OCI-LY7 (cell line): ENCODE measurements around the gene HECW1. TPM values are rescaled to one million over a fixed set of nuclear protein-coding genes. Genes with fewer than 3 reads are reported as not detected.
"Not testable (repeated sequence)": the region's sequence is repeated elsewhere in the genome, so short reads cannot be mapped to it uniquely, and the experiment has no call there.

Source experiments
- BruUV-seq: library from RNA; stranded (reverse); fragments of 400-500 nt; replicated peaks from 2 replicates; lab custom pipeline; 2021; lab: Mats Ljungman, UMichigan
- CTCF ChIA-PET: fragments of 300-600 bp; sonication (Branson Sonifier 250); formaldehyde crosslinking; loops from one replicate; lab custom pipeline; 2022; ENCODE audit warnings: antibody characterized with exemption; ENCODE audit not compliant: unreplicated experiment; lab: Charles Lee
- POLR2A ChIA-PET: fragments of 300-600 bp; sonication (Branson Sonifier 250); formaldehyde crosslinking; loops from one replicate; lab custom pipeline; 2022; ENCODE audit warnings: antibody characterized with exemption; lab: Charles Lee
- DNase-seq: peaks from one replicate; pipeline ENCODE4 v3.0.0-alpha.2; 2015; ENCODE audit warnings: low spot score
- H2AFZ ChIP-seq: fragments of 200-600 bp; sonication (generic), shearing (Covaris generic); 2 replicates; pipeline ENCODE4 v1.6.1; 2014; ENCODE audit warnings: mild to moderate bottlenecking, antibody characterized with exemption, low read length, moderate library complexity
- H3K27ac ChIP-seq: fragments of 200-600 bp; sonication (generic); 2 replicates; pipeline ENCODE4 v1.5.1; 2014; ENCODE audit warnings: mixed run types, low read depth, mild to moderate bottlenecking, moderate library complexity, low read length, inconsistent platforms; ENCODE audit not compliant: poor library complexity, severe bottlenecking
- H3K36me3 ChIP-seq: fragments of 200-600 bp; sonication (generic); 2 replicates; pipeline ENCODE4 v1.6.1; 2014; ENCODE audit warnings: mild to moderate bottlenecking, antibody characterized with exemption, low read length, moderate library complexity, mixed read lengths; ENCODE audit not compliant: insufficient read depth
- H3K4me1 ChIP-seq: fragments of 200-600 bp; sonication (generic); 2 replicates; pipeline ENCODE4 v1.5.1; 2014; ENCODE audit warnings: mild to moderate bottlenecking, low read length; ENCODE audit not compliant: insufficient read depth, poor library complexity, severe bottlenecking
- H3K4me2 ChIP-seq: fragments of 200-600 bp; sonication (generic); 2 replicates; pipeline ENCODE4 v1.6.1; 2014; ENCODE audit warnings: mild to moderate bottlenecking, low read length
- H3K4me3 ChIP-seq: fragments of 200-600 bp; sonication (generic); 2 replicates; pipeline ENCODE4 v1.5.1; 2014; ENCODE audit warnings: mild to moderate bottlenecking, low read depth, low read length; ENCODE audit not compliant: poor library complexity, severe bottlenecking
- H3K79me2 ChIP-seq: fragments of 200-600 bp; sonication (generic); 2 replicates; pipeline ENCODE4 v1.6.1; 2016; ENCODE audit warnings: low read depth, mild to moderate bottlenecking, low read length, moderate library complexity, mixed read lengths; ENCODE audit not compliant: insufficient read depth
- H3K9me2 ChIP-seq: fragments of 200-600 bp; sonication (generic); 2 replicates; pipeline ENCODE4 v1.6.1; 2016; ENCODE audit warnings: mild to moderate bottlenecking, low read length, mixed read lengths; ENCODE audit not compliant: insufficient read depth
- H3K9me3 ChIP-seq: fragments of 200-600 bp; sonication (generic); 2 replicates; pipeline ENCODE4 v1.6.1; 2014; ENCODE audit warnings: mild to moderate bottlenecking, mixed run types, low read length, mixed read lengths
- H4K20me1 ChIP-seq: fragments of 200-600 bp; sonication (generic); 2 replicates; pipeline ENCODE4 v1.6.1; 2014; ENCODE audit warnings: mild to moderate bottlenecking, antibody characterized with exemption, low read length, moderate library complexity, mixed read lengths; ENCODE audit not compliant: insufficient read depth
- CTCF ChIP-seq: fragments of 200-600 bp; sonication (generic); conservative IDR thresholded peaks from 2 replicates; pipeline ENCODE4 v1.5.1; 2014; ENCODE audit warnings: mild to moderate bottlenecking, antibody characterized with exemption, low read length, moderate library complexity, mixed read lengths
- EZH2phosphoT487 ChIP-seq: fragments of 200-600 bp; sonication (generic); IDR thresholded peaks from 2 replicates; pipeline ENCODE4 v1.6.1; 2018; ENCODE audit warnings: low read depth, borderline replicate concordance, mild to moderate bottlenecking, mixed run types, antibody characterized with exemption, low read length, moderate library complexity, mixed read lengths
- intact Hi-C: fragments of 100-400 bp; cut with micrococcal nuclease; formaldehyde crosslinking; loops from one replicate; pipeline ENCODE4 v1.10.0; 2022; ENCODE audit not compliant: unreplicated experiment
- total RNA-seq, 2 experiments: library from RNA; depleted of rRNA in 1 of 2; stranded (reverse); fragments of >200 nt in 1 of 2; shearing (Covaris generic) in 1 of 2; gene quantifications; 2 replicates each; pipeline ENCODE4 v1.2.3, GENCODE V29; 2014 to 2022

HECW1 gene
- total RNA-seq, 2 experiments from 2014 or later: 2.0 TPM

- no peak for DNase-seq
- H3K4me3 ChIP-seq: no peak overlapping the region
- no peaks in the 10 kb centered on the region for H3K9me2 ChIP-seq
- no peaks in the 10 kb centered on the region for H4K20me1 ChIP-seq
- intact Hi-C loops: no loop called here
- H3K79me2 ChIP-seq: no peaks in the 10 kb centered on the region
- ChIA-PET CTCF (no interaction called here), POLR2A (no interaction called here)
- no peaks in the 10 kb centered on the region for H3K9me3 ChIP-seq
- H3K4me2 ChIP-seq: no peak overlapping the region
- no peaks in the 10 kb centered on the region for H3K36me3 ChIP-seq
- no peak overlapping the region for H3K27ac ChIP-seq
- no peaks in the 10 kb centered on the region for H3K4me1 ChIP-seq
- TF ChIP-seq CTCF (no peak), EZH2phosphoT487 (no peak)
- H2AFZ ChIP-seq: no peak overlapping the region
- BruUV-seq: no TSS peak
Measured at GRCh38 chr7:43341132-43341531, 228.7 kb downstream of the HECW1 start.

DNA sequence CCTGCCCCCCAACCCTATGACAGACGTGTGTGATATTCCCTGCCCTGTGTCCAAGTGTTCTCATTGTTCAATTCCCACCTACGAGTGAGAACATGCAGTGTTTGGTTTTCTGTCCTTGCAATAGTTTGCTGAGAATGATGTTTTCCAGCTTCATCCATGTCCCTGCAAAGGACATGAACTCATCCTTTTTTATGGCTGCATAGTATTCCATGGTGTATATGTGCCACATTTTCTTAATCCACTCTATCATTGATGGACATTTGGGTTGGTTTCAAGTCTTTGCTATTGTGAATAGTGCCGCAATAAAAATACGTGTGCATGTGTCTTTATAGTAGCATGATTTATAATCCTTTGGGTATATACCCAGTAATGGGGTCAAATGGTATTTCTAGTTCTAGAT lies 231.0 kb downstream of the HECW1 start:
- H4K20me1 ChIP-seq, CTCF ChIA-PET, DNase-seq, H3K4me2 ChIP-seq, H3K9me2 ChIP-seq, H3K4me1 ChIP-seq, BruUV-seq, intact Hi-C loops, H2AFZ ChIP-seq, H3K36me3 ChIP-seq, POLR2A ChIA-PET, H3K4me3 ChIP-seq, H3K9me3 ChIP-seq, H3K27ac ChIP-seq, H3K79me2 ChIP-seq: not testable (repeated sequence)

- BruUV-seq, H3K27ac ChIP-seq, H3K79me2 ChIP-seq, H3K36me3 ChIP-seq, CTCF ChIA-PET, intact Hi-C loops, H2AFZ ChIP-seq, H4K20me1 ChIP-seq, H3K4me1 ChIP-seq, DNase-seq, H3K4me2 ChIP-seq, H3K9me3 ChIP-seq, H3K9me2 ChIP-seq, H3K4me3 ChIP-seq, POLR2A ChIA-PET: not testable (repeated sequence)
Measured at GRCh38 chr7:43345696-43346095, 233.2 kb downstream of the HECW1 start.

DNA sequence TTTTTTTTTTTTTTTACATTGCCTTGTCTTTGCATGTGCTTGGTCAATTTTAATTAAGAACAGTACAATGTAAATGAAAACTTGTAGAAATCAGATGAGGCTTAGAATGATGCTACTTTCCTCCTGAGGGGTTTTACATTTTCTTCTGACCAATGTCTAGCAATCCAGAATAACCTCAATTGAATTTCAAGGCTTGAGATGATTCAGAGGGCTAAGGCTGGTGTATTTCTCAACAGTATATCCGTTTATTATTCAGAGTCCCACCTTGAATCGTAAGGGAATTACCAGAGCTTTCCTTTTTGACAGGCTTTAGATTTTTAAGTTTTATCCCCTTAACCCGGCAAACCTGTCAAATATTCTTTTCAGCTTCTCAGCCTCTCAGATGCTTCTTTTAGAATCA lies 239.2 kb downstream of the HECW1 start:
- H2AFZ ChIP-seq: no peak overlapping the region
- no TSS peak for BruUV-seq
- H3K9me3 ChIP-seq: 0 out of 2 replicates have a peak, but pooled peaks cover 3% of the 10 kb centered on the region
- H3K36me3 ChIP-seq: no peaks in the 10 kb centered on the region
- H3K9me2 ChIP-seq: no peaks in the 10 kb centered on the region
- H3K79me2 ChIP-seq: no peaks in the 10 kb centered on the region
- no peaks in the 10 kb centered on the region for H4K20me1 ChIP-seq
- ChIA-PET POLR2A (no interaction called here), CTCF (no interaction called here)
- no peak overlapping the region for H3K4me2 ChIP-seq
- no peak for DNase-seq
- no peak overlapping the region for H3K27ac ChIP-seq
- no peak for TF ChIP-seq CTCF
- intact Hi-C loops: no loop called here
- no peak overlapping the region for H3K4me3 ChIP-seq
- no peaks in the 10 kb centered on the region for H3K4me1 ChIP-seq
